ENCODE data around the gene INSIG1.

INSIG1 gene

DNA sequence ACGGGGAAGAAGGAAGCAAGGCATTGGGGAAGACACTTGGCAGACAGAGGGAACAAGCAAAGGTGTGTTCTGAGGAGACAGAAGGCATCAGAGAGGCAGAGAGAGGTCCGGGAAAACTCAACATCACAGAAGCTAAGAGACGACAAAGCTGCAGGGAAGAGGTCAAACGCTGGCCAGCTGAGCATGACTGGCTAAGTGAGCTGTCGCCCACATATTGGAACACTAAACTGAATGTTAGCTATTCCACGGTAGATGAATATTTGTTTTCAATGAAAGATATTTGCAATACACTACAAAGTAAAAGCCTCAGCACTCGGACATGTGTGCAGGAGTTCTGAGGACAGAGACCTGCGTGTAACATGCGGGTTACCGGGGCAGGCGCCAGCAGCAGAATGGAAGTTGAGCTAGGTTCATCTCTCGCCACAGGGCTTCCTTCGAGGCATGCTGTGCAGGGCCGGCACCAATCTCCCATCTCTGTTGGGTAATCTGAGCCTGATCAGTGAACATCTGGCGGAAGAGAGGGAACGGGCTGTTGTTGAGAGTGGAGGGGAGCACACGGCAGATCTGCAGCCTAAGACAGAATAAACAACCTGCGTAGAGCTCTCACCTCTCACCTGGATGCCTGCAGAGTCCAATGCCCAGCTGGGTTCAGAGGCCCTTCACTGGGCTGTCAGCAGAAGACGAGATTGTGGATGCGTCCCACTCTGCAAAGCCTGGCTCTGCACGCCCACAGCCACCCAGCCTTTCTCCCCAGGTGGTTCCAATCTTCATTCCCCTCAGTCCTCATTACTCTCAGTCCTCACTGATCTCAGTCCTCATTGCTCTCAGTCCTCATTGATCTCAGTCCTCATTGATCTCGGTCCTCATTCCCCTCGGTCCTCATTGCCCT, 35.9 kb downstream of the INSIG1 start:
- Histone ChIP-seq H3K9me3 (ENCODE audit: control insufficient read depth, insufficient read depth, low read depth, low read length) (no peaks in the 10 kb centered on the region), H3K36me3 (ENCODE audit: control insufficient read depth in 2 of 2, insufficient read depth in 1 of 2, low read length in 2 of 2) (no peaks in the 10 kb centered on the region), H3K4me3 (ENCODE audit: low read depth, low read length) (no peak overlapping the region), H3K4me1 (ENCODE audit: control insufficient read depth, insufficient read depth, low read length) (no peaks in the 10 kb centered on the region), H3K27ac (ENCODE audit: extremely low read depth, low read depth, low read length) (no peak overlapping the region)
- TF ChIP-seq GLIS1 (tag by site-specific recombination; IDR thresholded peaks at IDR 0.05): no peak
- no peak for TF ChIP-seq IKZF3 (tag by site-specific recombination; IDR thresholded peaks at IDR 0.05)
- no peak for TF ChIP-seq ZNF138 (tag by site-specific recombination; IDR thresholded peaks at IDR 0.05; ENCODE audit: borderline replicate concordance)
- TF ChIP-seq KLF7 (tag by site-specific recombination; IDR thresholded peaks at IDR 0.05; ENCODE audit: borderline replicate concordance): no peak
- no peak for TF ChIP-seq KLF9 (tag by site-specific recombination; IDR thresholded peaks at IDR 0.05; ENCODE audit: low read depth)
- no peak for TF ChIP-seq ZNF157 (tag by site-specific recombination; IDR thresholded peaks at IDR 0.05)
- no peak for TF ChIP-seq ZNF530 (tag by site-specific recombination; IDR thresholded peaks at IDR 0.05; ENCODE audit: low read depth)
- TF ChIP-seq ZNF202 (tag by site-specific recombination; IDR thresholded peaks at IDR 0.05; ENCODE audit: borderline replicate concordance): no peak
- TF ChIP-seq ZFHX2 (tag by site-specific recombination; conservative IDR thresholded peaks at IDR 0.05): no peak
- TF ChIP-seq, protein P1, sequence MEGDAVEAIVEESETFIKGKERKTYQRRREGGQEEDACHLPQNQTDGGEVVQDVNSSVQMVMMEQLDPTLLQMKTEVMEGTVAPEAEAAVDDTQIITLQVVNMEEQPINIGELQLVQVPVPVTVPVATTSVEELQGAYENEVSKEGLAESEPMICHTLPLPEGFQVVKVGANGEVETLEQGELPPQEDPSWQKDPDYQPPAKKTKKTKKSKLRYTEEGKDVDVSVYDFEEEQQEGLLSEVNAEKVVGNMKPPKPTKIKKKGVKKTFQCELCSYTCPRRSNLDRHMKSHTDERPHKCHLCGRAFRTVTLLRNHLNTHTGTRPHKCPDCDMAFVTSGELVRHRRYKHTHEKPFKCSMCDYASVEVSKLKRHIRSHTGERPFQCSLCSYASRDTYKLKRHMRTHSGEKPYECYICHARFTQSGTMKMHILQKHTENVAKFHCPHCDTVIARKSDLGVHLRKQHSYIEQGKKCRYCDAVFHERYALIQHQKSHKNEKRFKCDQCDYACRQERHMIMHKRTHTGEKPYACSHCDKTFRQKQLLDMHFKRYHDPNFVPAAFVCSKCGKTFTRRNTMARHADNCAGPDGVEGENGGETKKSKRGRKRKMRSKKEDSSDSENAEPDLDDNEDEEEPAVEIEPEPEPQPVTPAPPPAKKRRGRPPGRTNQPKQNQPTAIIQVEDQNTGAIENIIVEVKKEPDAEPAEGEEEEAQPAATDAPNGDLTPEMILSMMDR (tag by site-specific recombination; IDR thresholded peaks at IDR 0.05): no peak
- TF ChIP-seq ZNF426 (tag by site-specific recombination; IDR thresholded peaks at IDR 0.05): no peak
- no peak for TF ChIP-seq MZF1 (tag by site-specific recombination; IDR thresholded peaks at IDR 0.05; ENCODE audit: borderline replicate concordance)
- no peak for TF ChIP-seq ZNF560 (tag by site-specific recombination; IDR thresholded peaks at IDR 0.05; ENCODE audit: borderline replicate concordance)
- CTCF ChIA-PET: interaction anchor here (1.4 to 1.7 kb wide), 2 partner anchors 9 to 11 kb away, joined by 3 to 7 read pairs; no protein-coding TSS in a partner anchor
- POLR2A ChIA-PET: no interaction called here

DNA sequence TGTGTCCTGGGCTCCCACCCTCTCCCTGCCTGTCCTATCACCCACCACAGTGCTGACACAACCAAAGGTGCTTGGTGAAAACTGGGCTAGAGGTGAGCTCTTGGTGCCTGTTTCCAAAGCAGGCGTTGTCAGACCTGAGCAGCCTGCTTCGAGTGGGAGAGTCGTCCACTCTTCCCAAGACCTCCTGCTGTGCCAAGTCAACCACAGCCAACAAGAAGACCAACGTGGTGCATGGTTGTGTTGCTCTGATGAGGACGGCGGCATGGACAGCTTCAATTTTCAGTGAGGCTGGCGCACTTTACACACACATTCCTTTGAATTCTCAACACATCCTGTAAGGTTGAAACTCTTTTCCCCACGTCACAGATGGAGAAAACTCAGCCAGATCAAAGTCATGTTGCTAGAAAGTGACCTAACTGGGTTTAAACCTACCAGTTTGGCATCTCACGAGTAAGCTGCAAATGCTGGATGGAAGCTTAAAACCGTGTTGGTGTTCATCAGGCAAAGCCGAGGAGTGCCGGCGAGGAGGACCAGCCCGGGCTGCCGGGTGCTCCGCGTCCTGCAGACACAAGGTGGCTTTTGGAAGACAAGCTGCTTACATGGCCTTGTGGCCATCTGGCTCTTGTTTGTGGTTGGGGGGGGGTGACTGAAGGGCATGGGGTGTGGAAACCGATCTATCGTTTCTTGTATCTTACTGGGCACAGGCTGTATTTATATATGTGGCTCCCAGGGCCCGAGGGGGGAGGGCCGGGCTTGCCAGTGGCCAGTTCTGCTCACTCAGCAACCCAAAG, 39.3 kb downstream of the INSIG1 start:
- ChIA-PET POLR2A (interaction anchor here (0.8 kb wide), 1 partner anchor 39 kb away, joined by 3 read pairs; the partner anchor contains the start of gene INSIG1), CTCF (interaction anchor here (1.1 to 1.4 kb wide), 2 partner anchors 8 to 409 kb away, joined by 5 to 6 read pairs; no protein-coding TSS in a partner anchor)
- Histone ChIP-seq H3K36me3 (ENCODE audit: control insufficient read depth in 2 of 2, insufficient read depth in 1 of 2, low read length in 2 of 2) (no peaks in the 10 kb centered on the region), H3K4me1 (ENCODE audit: control insufficient read depth, insufficient read depth, low read length) (no peaks in the 10 kb centered on the region), H3K9me3 (ENCODE audit: control insufficient read depth, insufficient read depth, low read depth, low read length) (no peaks in the 10 kb centered on the region), H3K27ac (ENCODE audit: extremely low read depth, low read depth, low read length) (no peak overlapping the region), H3K4me3 (ENCODE audit: low read depth, low read length) (no peak overlapping the region)
- TF ChIP-seq GLIS1 (tag by site-specific recombination; IDR thresholded peaks at IDR 0.05): peak; percentile 68
- TF ChIP-seq, protein P2, sequence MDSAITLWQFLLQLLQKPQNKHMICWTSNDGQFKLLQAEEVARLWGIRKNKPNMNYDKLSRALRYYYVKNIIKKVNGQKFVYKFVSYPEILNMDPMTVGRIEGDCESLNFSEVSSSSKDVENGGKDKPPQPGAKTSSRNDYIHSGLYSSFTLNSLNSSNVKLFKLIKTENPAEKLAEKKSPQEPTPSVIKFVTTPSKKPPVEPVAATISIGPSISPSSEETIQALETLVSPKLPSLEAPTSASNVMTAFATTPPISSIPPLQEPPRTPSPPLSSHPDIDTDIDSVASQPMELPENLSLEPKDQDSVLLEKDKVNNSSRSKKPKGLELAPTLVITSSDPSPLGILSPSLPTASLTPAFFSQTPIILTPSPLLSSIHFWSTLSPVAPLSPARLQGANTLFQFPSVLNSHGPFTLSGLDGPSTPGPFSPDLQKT (IDR thresholded peaks at IDR 0.05; ENCODE audit: borderline replicate concordance, low read depth, low read length): no peak
- no peak for TF ChIP-seq ZNF433 (tag by site-specific recombination; IDR thresholded peaks at IDR 0.05; ENCODE audit: low read depth)

DNA sequence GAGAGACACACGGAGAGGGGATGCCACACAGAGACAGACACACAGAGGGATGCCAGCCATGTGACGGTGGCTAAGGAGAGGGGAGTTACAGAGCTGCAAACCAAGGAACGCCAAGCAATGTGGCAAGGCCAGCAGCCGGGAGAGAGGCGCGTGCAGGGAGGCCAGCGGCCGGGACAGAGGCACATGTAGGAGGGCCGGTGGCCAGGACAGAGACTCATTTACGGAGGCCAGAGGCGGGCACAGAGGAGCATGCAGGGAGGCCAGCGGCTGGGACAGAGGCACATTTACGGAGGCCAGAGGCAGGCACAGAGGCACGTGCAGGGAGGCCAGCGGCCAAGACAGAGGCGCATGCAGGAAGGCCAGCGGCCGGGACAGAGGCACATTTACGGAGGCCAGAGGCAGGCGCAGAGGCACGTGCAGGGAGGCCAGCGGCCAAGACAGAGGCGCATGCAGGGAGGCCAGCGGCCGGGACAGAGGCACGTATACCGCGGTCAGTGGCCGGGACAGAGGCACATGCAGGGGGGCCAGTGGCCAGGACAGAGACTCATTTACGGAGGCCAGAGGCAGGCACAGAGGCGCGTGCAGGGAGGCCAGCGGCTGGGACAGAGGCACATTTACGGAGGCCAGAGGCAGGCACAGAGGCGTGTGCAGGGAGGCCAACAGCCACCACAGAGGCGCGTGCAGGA, 40.4 kb downstream of the INSIG1 start:
- POLR2A ChIA-PET: no interaction called here
- H3K27ac ChIP-seq (ENCODE audit: extremely low read depth, low read depth, low read length): no peak overlapping the region
- H3K9me3 ChIP-seq (ENCODE audit: control insufficient read depth, insufficient read depth, low read depth, low read length): no peaks in the 10 kb centered on the region
- TF ChIP-seq, protein P3, sequence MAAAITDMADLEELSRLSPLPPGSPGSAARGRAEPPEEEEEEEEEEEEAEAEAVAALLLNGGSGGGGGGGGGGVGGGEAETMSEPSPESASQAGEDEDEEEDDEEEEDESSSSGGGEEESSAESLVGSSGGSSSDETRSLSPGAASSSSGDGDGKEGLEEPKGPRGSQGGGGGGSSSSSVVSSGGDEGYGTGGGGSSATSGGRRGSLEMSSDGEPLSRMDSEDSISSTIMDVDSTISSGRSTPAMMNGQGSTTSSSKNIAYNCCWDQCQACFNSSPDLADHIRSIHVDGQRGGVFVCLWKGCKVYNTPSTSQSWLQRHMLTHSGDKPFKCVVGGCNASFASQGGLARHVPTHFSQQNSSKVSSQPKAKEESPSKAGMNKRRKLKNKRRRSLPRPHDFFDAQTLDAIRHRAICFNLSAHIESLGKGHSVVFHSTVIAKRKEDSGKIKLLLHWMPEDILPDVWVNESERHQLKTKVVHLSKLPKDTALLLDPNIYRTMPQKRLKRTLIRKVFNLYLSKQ (tag by site-specific recombination; IDR thresholded peaks at IDR 0.05; ENCODE audit: borderline replicate concordance): no peak
- no peak for TF ChIP-seq ZNF416 (tag by site-specific recombination; IDR thresholded peaks at IDR 0.05)
- no peak for TF ChIP-seq KLF9 (tag by site-specific recombination; IDR thresholded peaks at IDR 0.05; ENCODE audit: low read depth)
- TF ChIP-seq ZNF10 (tag by site-specific recombination; IDR thresholded peaks at IDR 0.05): no peak
- TF ChIP-seq ZNF664 (tag by site-specific recombination; IDR thresholded peaks at IDR 0.05): no peak
- TF ChIP-seq, protein P4, sequence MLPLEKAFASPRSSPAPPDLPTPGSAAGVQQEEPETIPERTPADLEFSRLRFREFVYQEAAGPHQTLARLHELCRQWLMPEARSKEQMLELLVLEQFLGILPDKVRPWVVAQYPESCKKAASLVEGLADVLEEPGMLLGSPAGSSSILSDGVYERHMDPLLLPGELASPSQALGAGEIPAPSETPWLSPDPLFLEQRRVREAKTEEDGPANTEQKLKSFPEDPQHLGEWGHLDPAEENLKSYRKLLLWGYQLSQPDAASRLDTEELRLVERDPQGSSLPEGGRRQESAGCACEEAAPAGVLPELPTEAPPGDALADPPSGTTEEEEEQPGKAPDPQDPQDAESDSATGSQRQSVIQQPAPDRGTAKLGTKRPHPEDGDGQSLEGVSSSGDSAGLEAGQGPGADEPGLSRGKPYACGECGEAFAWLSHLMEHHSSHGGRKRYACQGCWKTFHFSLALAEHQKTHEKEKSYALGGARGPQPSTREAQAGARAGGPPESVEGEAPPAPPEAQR (tag by site-specific recombination; IDR thresholded peaks at IDR 0.05): no peak
- no peak overlapping the region for H3K4me3 ChIP-seq (ENCODE audit: low read depth, low read length)
- CTCF ChIA-PET: no interaction called here
- no peaks in the 10 kb centered on the region for H3K4me1 ChIP-seq (ENCODE audit: control insufficient read depth, insufficient read depth, low read length)
- H3K36me3 ChIP-seq (ENCODE audit: control insufficient read depth in 2 of 2, insufficient read depth in 1 of 2, low read length in 2 of 2): no peaks in the 10 kb centered on the region
